Vagina (tissue), 2 donors: Measurements from ENCODE around the gene ZNF74.

Experiments used
- CTCF ChIP-seq, 3 experiments: fragments of 450-650 bp in 2 of 3; fragments of 200-600 bp in 1 of 3; sonication (generic) in 1 of 3; IDR thresholded peaks; one replicate each; pipeline ENCODE4 v1.5.1; 2017 to 2019; ENCODE audit warnings: antibody characterized with exemption in 3 of 3, mild to moderate bottlenecking in 2 of 3, moderate library complexity in 2 of 3
- POLR2A ChIP-seq, 2 donors: fragments of 450-650 bp; IDR thresholded peaks; one replicate each; pipeline ENCODE4 v1.6.1; 2017; ENCODE audit warnings: antibody characterized with exemption in 2 of 2, mild to moderate bottlenecking in 2 of 2, moderate library complexity in 2 of 2

GRCh38 chr22:20386336-20386735 lies 7.6 kb upstream of the ZNF74 start:
- TF ChIP-seq POLR2A (IDR thresholded peaks at IDR 0.05) (no peak), CTCF (IDR thresholded peaks at IDR 0.05) (no peak)
